ENCODE measurements around the gene ISYNA1.

Gene ISYNA1

GRCh38 chr19:18452386-18452785, 14.5 kb upstream of the ISYNA1 start:
- H3K4me3 ChIP-seq (ENCODE audit: low read length in 2 of 2), result no peak overlapping the region
- peaks cover 20% of the 10 kb centered on the region for H3K4me1 ChIP-seq (ENCODE audit: control insufficient read depth, insufficient read depth, low read length)
- H3K27me3 ChIP-seq (ENCODE audit: control insufficient read depth in 1 of 2, insufficient read depth in 2 of 2, low read length in 2 of 2), result no peaks in the 10 kb centered on the region
- no peak overlapping the region for H3K9ac ChIP-seq (ENCODE audit: low read length in 2 of 2)
- no peaks in the 10 kb centered on the region for H3K9me3 ChIP-seq (ENCODE audit: control insufficient read depth in 2 of 2, low read length in 2 of 2)
- peaks cover 9 to 18% of the 10 kb centered on the region in 2 donors for H3K36me3 ChIP-seq (ENCODE audit: control insufficient read depth in 2 of 2, insufficient read depth in 2 of 2, low read length in 2 of 2)
- no peak overlapping the region for H3K27ac ChIP-seq (ENCODE audit: low read length)

- Histone ChIP-seq H3K27me3 (ENCODE audit: control insufficient read depth in 1 of 2, insufficient read depth in 2 of 2, low read length in 2 of 2) (no peaks in the 10 kb centered on the region), H3K4me3 (ENCODE audit: low read length in 2 of 2) (no peak overlapping the region), H3K4me1 (ENCODE audit: control insufficient read depth, insufficient read depth, low read length) (peaks cover 8% of the 10 kb centered on the region), H3K27ac (ENCODE audit: low read length) (no peak overlapping the region), H3K9ac (ENCODE audit: low read length in 2 of 2) (no peak overlapping the region), H3K36me3 (ENCODE audit: control insufficient read depth in 2 of 2, insufficient read depth in 2 of 2, low read length in 2 of 2) (peaks cover 18 to 26% of the 10 kb centered on the region in 2 donors), H3K9me3 (ENCODE audit: control insufficient read depth in 2 of 2, low read length in 2 of 2) (no peaks in the 10 kb centered on the region)
These were observed 13.3 kb upstream of the ISYNA1 start for GRCh38 chr19:18450931-18451836.

GRCh38 chr19:18450021-18450930, 12.3 kb upstream of the ISYNA1 start:
- Histone ChIP-seq H3K36me3 (ENCODE audit: control insufficient read depth in 2 of 2, insufficient read depth in 2 of 2, low read length in 2 of 2) (peaks cover 25 to 28% of the 10 kb centered on the region in 2 donors), H3K4me1 (ENCODE audit: control insufficient read depth, insufficient read depth, low read length) (peaks cover 5% of the 10 kb centered on the region), H3K27me3 (ENCODE audit: control insufficient read depth in 1 of 2, insufficient read depth in 2 of 2, low read length in 2 of 2) (no peaks in the 10 kb centered on the region), H3K27ac (ENCODE audit: low read length) (no peak overlapping the region), H3K4me3 (ENCODE audit: low read length in 2 of 2) (no peak overlapping the region), H3K9me3 (ENCODE audit: control insufficient read depth in 2 of 2, low read length in 2 of 2) (no peaks in the 10 kb centered on the region), H3K9ac (ENCODE audit: low read length in 2 of 2) (no peak overlapping the region)

GRCh38 chr19:18449552-18449951, 11.6 kb upstream of the ISYNA1 start:
- no peak overlapping the region for H3K4me3 ChIP-seq (ENCODE audit: low read length in 2 of 2)
- H3K9ac ChIP-seq (ENCODE audit: low read length in 2 of 2), result no peak overlapping the region
- no peaks in the 10 kb centered on the region for H3K9me3 ChIP-seq (ENCODE audit: control insufficient read depth in 2 of 2, low read length in 2 of 2)
- H3K36me3 ChIP-seq (ENCODE audit: control insufficient read depth in 2 of 2, insufficient read depth in 2 of 2, low read length in 2 of 2), result peaks cover 30% of the 10 kb centered on the region in 2 donors
- no peaks in the 10 kb centered on the region for H3K27me3 ChIP-seq (ENCODE audit: control insufficient read depth in 1 of 2, insufficient read depth in 2 of 2, low read length in 2 of 2)
- no peak overlapping the region for H3K27ac ChIP-seq (ENCODE audit: low read length)
- H3K4me1 ChIP-seq (ENCODE audit: control insufficient read depth, insufficient read depth, low read length), result peaks cover 5% of the 10 kb centered on the region

GRCh38 chr19:18446811-18447359, 9.0 kb upstream of the ISYNA1 start:
- H3K4me1 ChIP-seq (ENCODE audit: control insufficient read depth, insufficient read depth, low read length), result peaks cover 5% of the 10 kb centered on the region
- no peaks in the 10 kb centered on the region for H3K27me3 ChIP-seq (ENCODE audit: control insufficient read depth in 1 of 2, insufficient read depth in 2 of 2, low read length in 2 of 2)
- peaks cover 30 to 43% of the 10 kb centered on the region in 2 donors for H3K36me3 ChIP-seq (ENCODE audit: control insufficient read depth in 2 of 2, insufficient read depth in 2 of 2, low read length in 2 of 2)
- no peak overlapping the region for H3K4me3 ChIP-seq (ENCODE audit: low read length in 2 of 2)
- H3K27ac ChIP-seq (ENCODE audit: low read length), result no peak overlapping the region
- no peaks in the 10 kb centered on the region for H3K9me3 ChIP-seq (ENCODE audit: control insufficient read depth in 2 of 2, low read length in 2 of 2)
- no peak overlapping the region for H3K9ac ChIP-seq (ENCODE audit: low read length in 2 of 2)

- Histone ChIP-seq H3K4me3 (ENCODE audit: low read length in 2 of 2) (no peak overlapping the region), H3K36me3 (ENCODE audit: control insufficient read depth in 2 of 2, insufficient read depth in 2 of 2, low read length in 2 of 2) (peaks cover 30 to 43% of the 10 kb centered on the region in 2 donors), H3K27me3 (ENCODE audit: control insufficient read depth in 1 of 2, insufficient read depth in 2 of 2, low read length in 2 of 2) (no peaks in the 10 kb centered on the region), H3K27ac (ENCODE audit: low read length) (no peak overlapping the region), H3K9ac (ENCODE audit: low read length in 2 of 2) (no peak overlapping the region), H3K4me1 (ENCODE audit: control insufficient read depth, insufficient read depth, low read length) (peaks cover 3% of the 10 kb centered on the region), H3K9me3 (ENCODE audit: control insufficient read depth in 2 of 2, low read length in 2 of 2) (no peaks in the 10 kb centered on the region)
These were observed 8.3 kb upstream of the ISYNA1 start for GRCh38 chr19:18446145-18446810.

GRCh38 chr19:18445262-18445948, 7.5 kb upstream of the ISYNA1 start:
- Histone ChIP-seq H3K4me1 (ENCODE audit: control insufficient read depth, insufficient read depth, low read length) (no peaks in the 10 kb centered on the region), H3K9me3 (ENCODE audit: control insufficient read depth in 2 of 2, low read length in 2 of 2) (no peaks in the 10 kb centered on the region), H3K4me3 (ENCODE audit: low read length in 2 of 2) (no peak overlapping the region), H3K36me3 (ENCODE audit: control insufficient read depth in 2 of 2, insufficient read depth in 2 of 2, low read length in 2 of 2) (peaks cover 30 to 41% of the 10 kb centered on the region in 2 donors), H3K27me3 (ENCODE audit: control insufficient read depth in 1 of 2, insufficient read depth in 2 of 2, low read length in 2 of 2) (no peaks in the 10 kb centered on the region), H3K27ac (ENCODE audit: low read length) (no peak overlapping the region), H3K9ac (ENCODE audit: low read length in 2 of 2) (no peak overlapping the region)

- Histone ChIP-seq H3K4me1 (ENCODE audit: control insufficient read depth, insufficient read depth, low read length) (no peaks in the 10 kb centered on the region), H3K4me3 (ENCODE audit: low read length in 2 of 2) (no peak overlapping the region), H3K36me3 (ENCODE audit: control insufficient read depth in 2 of 2, insufficient read depth in 2 of 2, low read length in 2 of 2) (peaks cover 26 to 40% of the 10 kb centered on the region in 2 donors), H3K9ac (ENCODE audit: low read length in 2 of 2) (no peak overlapping the region), H3K27me3 (ENCODE audit: control insufficient read depth in 1 of 2, insufficient read depth in 2 of 2, low read length in 2 of 2) (no peaks in the 10 kb centered on the region), H3K9me3 (ENCODE audit: control insufficient read depth in 2 of 2, low read length in 2 of 2) (no peaks in the 10 kb centered on the region), H3K27ac (ENCODE audit: low read length) (no peak overlapping the region)
These were observed 6.6 kb upstream of the ISYNA1 start for GRCh38 chr19:18444513-18444912.

GRCh38 chr19:18443831-18444230, 5.9 kb upstream of the ISYNA1 start:
- Histone ChIP-seq H3K4me1 (ENCODE audit: control insufficient read depth, insufficient read depth, low read length) (peaks cover 4% of the 10 kb centered on the region), H3K27me3 (ENCODE audit: control insufficient read depth in 1 of 2, insufficient read depth in 2 of 2, low read length in 2 of 2) (peaks cover 0 to 5% of the 10 kb centered on the region in 2 donors), H3K9ac (ENCODE audit: low read length in 2 of 2) (no peak overlapping the region), H3K27ac (ENCODE audit: low read length) (no peak overlapping the region), H3K4me3 (ENCODE audit: low read length in 2 of 2) (no peak overlapping the region), H3K36me3 (ENCODE audit: control insufficient read depth in 2 of 2, insufficient read depth in 2 of 2, low read length in 2 of 2) (peaks cover 22 to 38% of the 10 kb centered on the region in 2 donors), H3K9me3 (ENCODE audit: control insufficient read depth in 2 of 2, low read length in 2 of 2) (no peaks in the 10 kb centered on the region)

GRCh38 chr19:18443406-18443805, 5.5 kb upstream of the ISYNA1 start:
- H3K9ac ChIP-seq (ENCODE audit: low read length in 2 of 2), result no peak overlapping the region
- H3K4me3 ChIP-seq (ENCODE audit: low read length in 2 of 2), result no peak overlapping the region
- H3K4me1 ChIP-seq (ENCODE audit: control insufficient read depth, insufficient read depth, low read length), result peaks cover 8% of the 10 kb centered on the region
- no peak overlapping the region for H3K27ac ChIP-seq (ENCODE audit: low read length)
- H3K27me3 ChIP-seq (ENCODE audit: control insufficient read depth in 1 of 2, insufficient read depth in 2 of 2, low read length in 2 of 2), result peaks cover 0 to 9% of the 10 kb centered on the region in 2 donors
- no peaks in the 10 kb centered on the region for H3K9me3 ChIP-seq (ENCODE audit: control insufficient read depth in 2 of 2, low read length in 2 of 2)
- H3K36me3 ChIP-seq (ENCODE audit: control insufficient read depth in 2 of 2, insufficient read depth in 2 of 2, low read length in 2 of 2), result peaks cover 22 to 37% of the 10 kb centered on the region in 2 donors
